Erythroblast (primary cell): ENCODE results near the gene SLC16A9.
"Not testable (repeated sequence)": the region's sequence is repeated elsewhere in the genome, so short reads cannot be mapped to it uniquely, and the experiment has no call there.

ENCODE experiments used
- GATA1 ChIP-seq: IDR thresholded peaks from 2 replicates; pipeline ENCODE4 v1.6.1; 2011; ENCODE audit warnings: low read depth, mild to moderate bottlenecking, control low read depth, low read length, moderate library complexity
- POLR2A ChIP-seq: IDR thresholded peaks from 2 replicates; pipeline ENCODE4 v1.6.1; 2011; ENCODE audit warnings: mild to moderate bottlenecking, low read length

DNA sequence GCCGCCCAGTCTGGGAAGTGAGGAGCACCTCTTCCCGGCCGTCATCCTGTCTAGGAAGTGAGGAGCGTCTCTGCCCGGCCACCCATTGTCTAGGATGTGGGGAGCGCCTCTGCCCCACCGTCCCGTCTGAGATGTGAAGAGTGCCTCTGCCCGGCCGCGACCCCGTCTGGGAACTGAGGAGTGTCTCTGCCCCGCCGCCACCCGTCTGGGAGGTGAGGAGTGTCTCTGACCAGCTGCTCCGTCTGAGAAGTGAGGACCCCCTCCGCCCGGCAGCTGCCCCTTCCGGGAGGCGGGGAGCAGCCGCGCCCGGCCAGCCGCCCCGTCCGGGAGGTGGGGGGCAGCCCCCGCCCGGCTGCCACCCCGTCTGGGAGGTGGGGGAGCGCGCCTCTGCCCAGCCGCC, 34.5 kb upstream of the SLC16A9 start:
- not testable (repeated sequence) for TF ChIP-seq POLR2A, GATA1
